ENCODE measurements around the gene KCNK5.

The KCNK5 gene

DNA sequence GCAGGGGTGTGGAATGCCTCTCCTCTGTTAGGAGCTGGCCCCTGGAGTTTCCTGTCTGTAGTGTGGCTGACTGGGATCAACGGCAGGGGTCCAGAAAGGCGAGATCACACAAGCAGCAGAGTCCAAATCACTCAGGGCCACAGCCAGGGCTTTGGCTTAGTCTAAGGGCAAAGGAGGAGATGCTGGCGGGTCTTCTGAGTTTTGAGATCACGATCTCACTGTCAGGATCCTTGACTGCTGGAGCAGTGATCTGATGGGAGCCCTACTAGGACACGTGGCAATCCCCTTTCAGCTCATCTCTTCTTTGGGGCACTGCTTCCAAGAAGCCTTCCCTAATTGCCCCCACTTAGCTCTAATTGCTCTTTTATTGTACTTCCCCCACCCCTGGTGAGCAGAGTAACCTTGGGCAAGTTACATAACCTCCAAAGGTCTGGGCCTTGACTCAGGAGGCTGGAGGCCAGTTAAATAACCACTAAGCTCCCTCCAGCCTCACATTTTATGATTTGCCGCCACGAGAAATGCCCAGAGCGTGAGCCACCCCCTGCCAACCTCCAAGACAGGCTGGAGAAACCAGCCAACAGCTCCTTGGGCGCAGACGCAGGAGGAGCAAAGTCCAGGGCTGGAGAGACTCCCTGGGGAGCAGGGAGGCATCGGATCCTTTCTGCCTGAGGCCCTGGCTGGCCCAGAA is 12.0 kb downstream of the KCNK5 start:
- DNase-seq, result no peak

DNA sequence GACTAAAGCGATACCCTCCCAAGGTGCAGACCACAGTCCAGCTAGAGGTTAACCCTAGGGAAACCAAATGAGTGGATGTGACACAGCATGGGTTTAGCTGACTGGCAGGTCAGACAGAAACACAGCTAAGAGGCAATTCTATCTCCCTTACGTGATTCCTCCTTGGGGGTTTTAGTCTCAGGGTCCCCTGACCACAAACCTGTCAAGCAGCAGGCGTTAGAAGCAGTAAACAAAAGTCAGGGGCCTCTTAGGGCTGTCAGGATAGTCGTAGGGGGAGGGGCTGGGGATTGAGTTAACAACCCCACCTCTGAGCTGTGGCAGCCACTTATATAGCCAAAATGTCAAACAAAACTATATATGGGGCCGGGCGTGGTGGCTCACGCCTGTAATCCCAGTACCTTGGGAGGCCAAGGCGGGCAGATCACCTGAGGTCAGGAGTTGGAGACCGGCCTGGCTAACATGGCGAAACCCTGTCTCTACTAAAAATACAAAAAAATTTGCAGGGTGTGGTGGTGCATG is 13.6 kb downstream of the KCNK5 start:
- DNase-seq, result no peak

DNA sequence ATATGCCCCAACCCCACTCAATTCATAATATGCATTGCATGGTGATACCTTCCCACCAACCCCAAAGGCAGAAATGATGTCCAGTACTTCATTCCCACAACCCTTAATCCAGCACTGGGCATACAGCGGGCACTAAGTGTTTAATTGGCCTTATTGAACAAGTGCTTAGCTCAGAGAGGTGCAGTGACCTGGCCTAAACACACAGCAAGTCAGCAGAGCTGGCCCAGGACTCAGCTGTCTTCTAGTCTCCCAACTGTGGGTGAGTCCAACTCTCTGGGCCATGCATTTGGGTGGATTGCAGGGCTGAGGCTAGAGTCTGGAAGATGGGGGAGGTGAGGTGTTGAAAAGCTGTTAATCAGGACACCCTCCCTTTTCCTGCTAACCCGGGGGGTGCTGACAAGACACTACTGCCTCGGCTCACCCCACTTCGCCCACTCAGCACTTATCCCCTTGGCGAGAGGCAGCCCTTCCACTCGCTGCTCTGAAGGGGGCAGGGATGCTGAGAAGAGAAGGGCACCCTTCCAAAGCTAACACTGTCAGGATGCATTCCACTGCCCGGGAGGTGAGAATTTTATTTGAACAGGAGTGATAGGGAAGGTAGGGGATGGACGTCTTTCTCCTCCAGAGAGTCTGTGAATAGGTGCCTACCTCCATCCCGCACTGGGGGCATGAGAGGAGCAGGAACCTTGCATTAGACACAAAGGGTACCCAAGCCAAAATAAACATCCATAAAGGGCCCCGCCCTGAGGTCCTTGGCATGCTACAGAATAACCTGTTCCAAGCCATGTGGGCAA is 14.2 kb downstream of the KCNK5 start:
- no peak for DNase-seq

DNA sequence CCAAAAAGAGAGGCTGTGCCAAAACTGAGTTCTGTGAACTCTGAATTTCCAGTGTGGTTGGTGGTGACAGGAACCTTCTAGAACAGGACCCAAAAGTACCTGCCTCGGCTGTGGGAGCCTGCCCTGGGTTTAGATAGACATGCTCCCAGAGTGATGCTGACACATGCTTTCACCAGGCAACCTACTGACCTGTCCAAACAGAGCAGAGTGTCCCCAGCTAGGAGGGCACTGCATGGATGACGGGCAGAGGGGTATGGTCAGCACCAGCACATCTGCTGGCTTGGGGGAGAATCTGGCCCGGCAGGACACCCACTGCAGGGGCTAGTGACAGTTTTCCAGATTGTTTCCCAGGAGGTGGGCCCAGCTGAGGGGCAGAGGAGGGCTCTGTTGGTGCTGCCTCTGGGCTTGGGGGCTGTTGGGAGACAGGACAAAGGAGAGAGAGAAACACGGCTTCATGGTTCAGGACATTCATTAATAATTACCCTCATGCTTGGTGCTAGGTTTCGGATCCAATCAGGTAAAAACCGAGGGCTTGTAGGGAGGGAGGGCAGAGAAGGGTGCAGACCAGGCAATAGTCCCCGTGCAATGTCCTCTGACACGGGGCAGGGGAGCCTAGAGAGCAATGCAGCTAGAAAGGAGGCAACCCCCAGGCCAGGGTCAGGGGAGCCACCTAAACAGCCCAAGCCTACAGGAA is 15.0 kb downstream of the KCNK5 start:
- no peak for DNase-seq

DNA sequence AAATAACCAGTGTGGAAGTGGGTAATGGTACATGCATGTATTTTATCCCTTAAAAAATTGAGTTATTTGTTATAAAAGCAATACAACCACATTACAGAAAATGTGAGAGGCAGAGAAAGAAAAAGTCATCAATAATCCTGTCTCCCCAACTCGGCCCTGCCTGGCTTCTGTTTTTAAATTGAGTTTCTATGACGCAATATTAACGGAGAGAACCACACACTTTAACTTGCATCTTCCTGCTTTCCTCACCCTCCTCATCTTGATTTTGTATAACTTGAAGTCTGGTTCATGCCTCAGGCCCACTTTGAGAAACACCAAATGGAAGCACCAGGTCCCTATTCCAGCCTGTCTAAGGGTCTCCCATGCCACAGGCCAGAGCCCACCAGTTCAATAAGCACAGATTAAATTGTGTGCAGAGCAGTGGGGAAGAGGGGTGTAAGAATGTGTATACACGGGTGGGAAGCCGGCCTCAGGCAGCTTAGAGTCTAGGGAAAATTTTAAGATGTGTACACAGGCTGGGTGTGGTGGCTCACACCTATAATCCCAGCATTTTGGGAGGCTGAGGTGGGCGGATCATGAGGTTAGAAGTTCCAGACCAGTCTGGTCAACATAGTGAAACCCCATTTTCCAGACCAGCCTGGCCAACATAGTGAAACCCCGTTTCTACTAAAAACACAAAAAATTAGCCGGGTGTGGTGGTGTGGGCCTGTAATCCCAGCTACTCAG is 15.9 kb downstream of the KCNK5 start:
- DNase-seq, result no peak

DNA sequence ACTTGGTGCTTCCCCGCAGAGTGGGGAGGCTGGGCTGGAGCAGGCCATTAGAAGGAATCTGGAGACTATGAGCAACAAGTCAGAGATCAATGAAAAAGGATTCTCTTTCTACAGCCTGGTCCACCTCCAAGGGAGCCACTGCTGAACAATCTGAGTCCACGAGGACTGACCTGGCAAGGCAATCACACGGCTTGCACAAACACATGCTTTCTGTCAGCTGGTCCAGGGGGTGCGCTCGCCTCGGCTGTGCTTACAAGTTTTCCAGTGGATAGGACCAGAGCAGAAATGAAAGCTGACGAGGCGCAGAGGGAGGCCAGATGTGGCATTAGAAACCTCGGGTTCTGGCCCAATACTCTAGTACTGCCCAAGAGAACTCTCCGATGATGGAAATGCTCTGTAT is 18.1 kb downstream of the KCNK5 start:
- DNase-seq, result no peak

DNA sequence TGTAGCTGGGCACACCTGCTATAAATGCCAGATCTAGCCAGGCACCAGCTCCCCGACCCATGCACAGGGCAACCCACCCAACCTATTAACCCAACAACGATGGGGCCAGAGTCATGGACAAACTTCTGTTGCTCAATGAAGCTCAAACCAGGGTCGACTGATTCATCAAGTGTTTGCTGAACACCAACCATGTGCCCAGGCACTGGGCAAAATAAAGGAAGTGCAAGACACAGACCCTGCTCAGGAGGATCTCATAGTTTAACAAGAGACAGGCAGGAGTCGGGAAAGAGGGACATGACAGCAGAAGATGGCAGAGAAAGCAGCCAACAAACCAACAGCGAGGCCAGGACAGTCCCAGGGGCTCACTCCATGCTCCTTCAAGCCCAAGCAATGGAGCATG is 18.8 kb downstream of the KCNK5 start:
- DNase-seq, result no peak

DNA sequence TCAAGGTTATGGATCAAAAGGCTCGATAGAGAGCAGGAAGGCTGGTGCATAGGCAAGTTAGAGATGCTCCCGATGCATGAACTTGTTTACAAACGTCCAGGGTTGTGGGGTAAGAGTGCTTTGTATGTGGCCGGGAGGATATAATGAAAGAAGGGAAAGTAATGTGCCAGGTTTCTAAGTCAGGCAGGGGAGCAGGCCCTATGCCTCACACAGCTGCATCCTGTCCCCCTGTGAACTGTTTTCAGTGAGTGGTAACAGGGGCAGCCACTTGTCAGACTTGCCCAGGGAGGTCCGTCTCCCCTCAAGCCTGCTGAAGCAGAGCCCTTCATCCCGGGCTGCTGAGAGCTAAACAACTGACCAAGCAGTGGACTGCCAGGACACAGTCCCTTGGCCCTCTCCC is 19.4 kb downstream of the KCNK5 start:
- DNase-seq, result no peak

DNA sequence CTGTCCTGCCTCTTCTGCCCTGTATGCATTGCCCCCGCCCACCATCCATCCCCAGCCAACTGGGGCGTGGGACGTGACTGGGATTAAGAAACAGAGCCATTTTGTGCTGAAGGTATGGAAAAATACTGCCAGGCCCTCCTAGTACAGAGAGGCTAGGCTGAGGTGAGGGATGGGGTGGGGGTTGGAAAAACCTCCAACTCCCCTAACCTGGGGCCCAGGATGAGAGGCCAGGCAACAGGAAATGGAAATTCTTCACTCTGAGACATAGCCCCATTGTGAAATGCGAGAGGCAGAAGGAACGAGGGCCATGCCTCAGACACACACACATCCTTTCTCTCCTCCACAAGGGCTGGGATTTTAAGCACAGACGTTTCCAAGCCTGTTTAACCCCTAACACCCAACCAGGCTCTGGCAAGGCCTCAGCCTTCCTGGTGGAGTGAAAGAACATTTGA is 19.9 kb downstream of the KCNK5 start:
- no peak for DNase-seq

DNA sequence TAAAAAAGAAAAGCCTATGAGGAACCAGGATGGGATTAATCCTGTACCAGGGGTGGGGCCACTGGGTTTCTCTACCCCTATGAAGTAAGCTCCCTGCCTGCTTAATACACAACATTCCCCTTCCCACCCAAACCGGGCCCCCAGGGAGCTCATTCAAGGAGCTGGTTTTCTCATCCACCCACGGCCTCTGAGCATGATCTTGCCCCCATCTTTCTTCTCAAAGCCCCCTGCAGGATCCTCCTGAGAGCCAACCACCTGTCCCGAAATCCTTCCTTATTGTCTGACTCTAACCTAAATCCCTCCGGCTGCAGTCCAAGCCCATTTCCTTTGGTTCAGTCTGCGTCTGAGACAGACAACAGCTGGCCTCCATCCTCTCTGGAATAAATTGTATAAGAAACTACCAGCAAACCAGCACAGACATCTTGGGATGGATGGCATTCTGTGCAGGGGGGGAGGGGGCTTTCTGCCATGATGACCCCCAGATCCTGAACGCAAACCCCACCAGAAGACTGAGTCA is 21.0 kb downstream of the KCNK5 start:
- no peak for DNase-seq

DNA sequence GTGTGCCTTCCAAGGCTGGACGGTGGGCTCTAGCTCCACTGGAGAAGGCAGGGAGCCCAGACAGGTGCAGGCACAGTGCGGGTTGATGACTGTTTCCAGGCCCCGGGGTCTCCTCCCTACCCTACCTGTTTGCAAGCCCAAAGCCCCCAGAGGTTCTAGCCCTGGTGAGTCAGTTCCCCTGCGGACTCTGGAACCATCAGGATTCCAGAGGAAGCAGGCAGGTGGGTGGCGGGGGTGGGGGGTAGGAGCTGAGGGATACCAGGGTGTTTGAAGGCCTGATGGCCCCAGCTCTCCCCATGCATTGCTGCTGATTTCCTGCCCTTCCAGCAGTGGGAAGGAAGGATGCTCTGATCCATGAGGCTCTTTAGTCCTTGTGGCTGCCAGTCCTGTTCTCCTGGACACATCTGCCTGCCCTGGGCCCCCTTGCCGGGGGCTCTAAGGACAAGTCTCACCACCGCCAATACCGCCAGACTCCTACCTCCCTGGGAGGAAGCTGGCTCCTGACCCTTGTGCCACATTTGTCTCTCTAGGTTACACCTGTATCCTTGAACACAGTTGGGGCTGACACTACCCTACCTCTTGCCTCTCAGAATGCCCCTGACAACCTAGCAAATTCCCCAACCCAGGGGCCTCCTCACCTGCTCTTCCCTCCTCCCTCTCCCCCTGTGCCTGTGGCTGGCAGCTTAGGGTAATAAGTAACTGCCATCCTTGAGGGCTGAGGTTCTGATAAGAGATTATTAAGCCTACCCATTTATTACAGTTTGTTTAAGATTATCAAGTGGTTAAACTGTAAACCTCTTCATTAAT is 21.7 kb downstream of the KCNK5 start:
- no peak for DNase-seq

DNA sequence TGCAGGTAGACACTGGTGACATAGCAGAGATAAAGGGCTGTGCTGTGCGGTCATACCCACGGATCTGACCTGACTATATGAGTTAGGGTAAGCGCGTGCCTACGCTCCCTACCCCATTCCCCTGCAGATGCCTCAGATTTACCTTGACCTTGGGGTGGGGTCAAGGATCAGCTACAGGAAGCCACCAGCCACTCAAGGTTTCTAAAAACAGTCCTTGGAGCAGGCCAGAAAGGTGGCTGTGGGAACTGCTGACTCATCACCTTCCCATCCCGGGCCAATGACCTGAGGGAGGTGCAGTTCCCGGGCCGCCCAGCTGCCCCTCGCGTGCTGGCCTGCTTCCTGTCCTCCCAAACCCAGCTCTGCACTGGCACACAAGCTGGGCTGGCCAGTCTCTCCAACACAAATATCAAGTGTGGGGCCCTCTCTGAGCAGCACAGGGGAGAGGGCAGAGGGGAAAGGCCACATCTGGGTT is 23.0 kb downstream of the KCNK5 start:
- no peak for DNase-seq

DNA sequence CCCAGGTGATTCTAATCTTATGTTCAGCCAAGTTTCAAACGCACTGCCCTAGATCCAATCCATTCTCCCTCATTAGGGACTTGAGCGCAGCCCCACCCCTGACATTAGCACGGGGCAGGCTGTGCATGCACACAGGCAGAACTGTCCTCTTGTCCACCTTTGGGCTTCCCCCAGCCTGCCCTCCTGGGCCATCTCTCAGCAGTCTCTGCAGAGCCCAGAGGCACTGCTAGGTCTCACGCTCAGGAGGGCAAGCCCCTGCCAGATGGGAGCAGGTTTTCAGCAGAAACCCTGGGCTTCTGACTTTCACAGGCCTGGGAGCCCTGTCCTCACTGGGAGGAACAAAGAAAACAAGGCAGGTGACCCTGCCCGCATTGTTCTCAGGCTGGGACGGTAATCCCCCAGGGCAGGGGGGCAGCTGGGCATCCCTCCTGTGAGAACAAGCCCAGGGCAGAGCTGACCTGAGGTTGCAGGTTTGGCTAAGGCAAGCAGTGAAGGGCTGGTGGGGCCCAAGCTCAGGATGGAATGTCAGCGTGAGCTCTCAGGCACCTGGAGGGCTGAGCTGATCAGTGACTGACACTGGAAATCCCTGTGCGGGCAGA is 24.5 kb downstream of the KCNK5 start:
- no peak for DNase-seq

DNA sequence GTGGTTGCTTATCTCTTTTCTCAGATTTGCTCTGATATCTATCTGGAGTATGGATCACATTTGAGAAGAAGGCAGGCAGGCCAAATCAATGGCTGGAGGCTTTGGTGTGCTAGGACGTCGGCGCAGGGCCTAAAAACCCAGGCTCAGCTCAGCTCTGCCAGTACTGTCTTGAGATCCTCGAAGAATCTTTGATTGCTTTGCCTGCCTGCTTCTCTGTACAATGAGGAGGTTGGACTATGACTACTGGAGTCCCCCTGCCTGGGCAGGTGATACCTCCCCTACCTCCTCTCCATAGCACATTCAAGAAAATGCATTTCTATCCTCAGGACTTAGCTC is 25.1 kb downstream of the KCNK5 start:
- no peak for DNase-seq

DNA sequence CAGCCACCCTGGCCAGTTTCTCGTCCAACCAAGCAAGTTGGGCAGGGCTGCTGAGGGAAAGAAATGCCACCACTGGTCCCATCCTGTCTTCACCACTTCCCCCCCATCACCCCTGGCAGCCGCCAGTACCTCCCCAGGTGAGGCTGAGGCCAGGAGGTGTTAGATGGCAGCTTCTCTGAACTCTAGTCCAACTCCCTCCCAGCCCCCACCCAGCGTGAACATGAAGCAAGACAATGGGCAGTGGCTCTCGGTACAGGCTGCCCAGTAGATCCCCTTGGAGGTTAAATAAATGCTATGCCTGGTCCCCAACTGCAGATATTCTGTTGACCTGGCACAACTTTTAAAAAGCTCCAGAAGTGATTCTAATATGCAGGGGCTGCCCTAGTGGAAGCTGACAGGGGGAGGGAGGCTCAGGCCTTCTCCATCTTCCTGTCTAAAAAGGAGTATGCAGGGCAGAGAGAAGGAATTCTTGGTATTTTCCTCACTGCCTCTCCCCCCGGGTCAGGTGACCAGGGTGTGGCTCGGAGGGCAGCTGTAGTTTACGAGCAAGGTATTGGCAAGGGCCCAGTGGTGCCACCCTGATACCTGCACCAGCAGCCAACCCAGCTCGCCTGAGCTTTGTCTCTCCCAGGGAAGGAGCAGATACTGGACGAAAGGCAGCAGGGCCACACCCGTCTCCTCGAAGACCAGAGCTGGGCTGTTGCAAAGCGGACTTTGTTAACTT is 25.7 kb downstream of the KCNK5 start:
- DNase-seq, result no peak

DNA sequence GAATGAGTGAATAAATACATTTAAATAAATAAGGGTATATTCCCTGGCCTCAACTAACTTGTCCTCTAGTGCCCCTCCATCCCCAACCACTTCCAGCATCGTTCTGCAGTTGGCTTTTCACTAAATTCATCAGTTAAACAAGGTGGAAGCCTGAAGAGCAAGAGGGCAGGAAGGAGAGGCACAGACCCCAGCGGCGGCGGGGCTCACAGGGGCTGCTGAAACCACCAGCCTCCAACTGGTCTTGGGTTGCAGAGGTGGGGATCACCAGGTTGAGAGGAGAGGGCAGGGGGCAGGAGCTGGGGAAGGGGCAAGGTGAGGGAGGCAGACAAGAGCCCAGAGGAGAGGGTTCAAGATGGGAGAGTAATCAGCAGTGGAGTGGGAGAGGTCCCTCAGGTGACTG is 27.1 kb downstream of the KCNK5 start:
- DNase-seq, result no peak

DNA sequence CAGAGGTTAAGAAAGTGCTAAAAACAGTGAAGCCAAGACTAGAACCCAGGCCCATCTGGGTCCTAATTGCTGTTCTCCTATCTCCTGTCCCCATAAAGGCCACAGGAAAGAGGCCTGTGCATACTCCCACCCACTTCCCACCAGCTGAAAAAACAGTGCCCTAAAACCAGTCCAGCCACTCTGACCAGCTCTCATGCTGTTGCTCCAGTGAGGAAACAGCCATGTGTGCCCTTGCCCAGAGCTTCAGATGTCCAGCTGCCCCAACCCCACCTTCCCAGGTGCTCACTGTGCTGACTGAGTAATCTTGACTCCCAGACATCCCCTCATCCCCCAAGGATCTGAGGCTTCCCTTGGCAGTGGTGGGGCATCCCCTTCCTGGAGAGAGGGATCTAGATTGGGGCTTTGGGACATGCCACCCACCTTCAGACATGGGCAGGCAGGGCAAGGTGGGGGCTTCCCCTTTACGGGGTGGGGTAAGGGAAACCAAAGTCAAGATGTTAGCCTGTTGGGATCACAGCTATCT is 28.7 kb downstream of the KCNK5 start:
- DNase-seq, result no peak

DNA sequence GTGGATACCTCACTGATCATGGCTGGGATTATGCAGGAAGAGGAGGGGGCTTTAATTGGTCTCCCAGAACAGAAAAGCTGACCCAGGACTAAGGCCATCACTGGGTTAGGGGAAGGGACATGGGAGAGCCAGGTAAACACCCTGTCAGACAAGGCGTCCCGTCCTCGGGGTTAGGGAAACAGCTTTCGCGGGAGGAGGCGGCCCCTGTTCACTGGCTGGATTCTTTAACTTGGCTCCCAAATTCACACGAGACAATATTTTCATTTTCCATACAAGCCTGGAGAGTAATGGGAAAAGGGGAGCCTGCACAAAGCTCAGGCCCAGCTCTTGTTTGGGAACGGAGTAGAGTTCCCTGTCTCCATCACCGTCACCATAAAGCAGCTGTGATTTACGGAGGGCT is 29.3 kb downstream of the KCNK5 start:
- no peak for DNase-seq

Data from amygdala (tissue), 56 donors.